Measurements from ENCODE around the gene FUT8.

The FUT8 gene

DNA sequence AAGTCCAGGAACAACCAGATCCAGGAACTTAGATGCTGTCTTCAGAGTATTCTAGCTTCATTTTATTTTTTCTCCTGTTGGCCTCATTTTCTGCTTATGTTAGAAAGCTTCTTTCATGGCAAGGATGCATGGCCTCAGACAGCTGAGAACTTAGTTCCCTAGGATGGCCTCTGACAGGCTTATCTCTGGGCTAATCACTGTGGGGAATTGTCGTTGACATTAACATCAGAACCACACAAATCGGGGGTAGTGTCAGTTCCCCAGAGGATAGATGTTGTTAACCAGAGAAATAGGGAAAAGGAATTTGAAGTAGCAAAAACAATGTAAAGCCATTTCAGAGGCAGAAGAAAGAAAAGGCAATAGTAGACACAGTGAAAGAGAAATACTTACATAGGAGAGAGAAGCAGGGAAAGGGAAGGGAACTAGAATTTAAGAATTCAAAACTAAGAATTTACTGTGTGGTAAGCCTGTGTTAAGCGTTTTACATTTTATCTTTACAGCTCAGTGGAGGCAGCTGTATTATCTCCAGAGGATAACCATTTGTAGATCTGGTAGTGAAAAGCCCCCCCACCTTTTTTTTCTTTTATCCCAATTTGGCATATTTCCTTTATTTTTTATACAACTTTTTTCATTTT lies 21.8 kb downstream of the FUT8 start:
- DNase-seq (ENCODE audit: low spot score): no peak
- TF ChIP-seq, protein P1, sequence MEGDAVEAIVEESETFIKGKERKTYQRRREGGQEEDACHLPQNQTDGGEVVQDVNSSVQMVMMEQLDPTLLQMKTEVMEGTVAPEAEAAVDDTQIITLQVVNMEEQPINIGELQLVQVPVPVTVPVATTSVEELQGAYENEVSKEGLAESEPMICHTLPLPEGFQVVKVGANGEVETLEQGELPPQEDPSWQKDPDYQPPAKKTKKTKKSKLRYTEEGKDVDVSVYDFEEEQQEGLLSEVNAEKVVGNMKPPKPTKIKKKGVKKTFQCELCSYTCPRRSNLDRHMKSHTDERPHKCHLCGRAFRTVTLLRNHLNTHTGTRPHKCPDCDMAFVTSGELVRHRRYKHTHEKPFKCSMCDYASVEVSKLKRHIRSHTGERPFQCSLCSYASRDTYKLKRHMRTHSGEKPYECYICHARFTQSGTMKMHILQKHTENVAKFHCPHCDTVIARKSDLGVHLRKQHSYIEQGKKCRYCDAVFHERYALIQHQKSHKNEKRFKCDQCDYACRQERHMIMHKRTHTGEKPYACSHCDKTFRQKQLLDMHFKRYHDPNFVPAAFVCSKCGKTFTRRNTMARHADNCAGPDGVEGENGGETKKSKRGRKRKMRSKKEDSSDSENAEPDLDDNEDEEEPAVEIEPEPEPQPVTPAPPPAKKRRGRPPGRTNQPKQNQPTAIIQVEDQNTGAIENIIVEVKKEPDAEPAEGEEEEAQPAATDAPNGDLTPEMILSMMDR (IDR thresholded peaks at IDR 0.05; ENCODE audit: extremely low read depth, missing control alignments): no peak

DNA sequence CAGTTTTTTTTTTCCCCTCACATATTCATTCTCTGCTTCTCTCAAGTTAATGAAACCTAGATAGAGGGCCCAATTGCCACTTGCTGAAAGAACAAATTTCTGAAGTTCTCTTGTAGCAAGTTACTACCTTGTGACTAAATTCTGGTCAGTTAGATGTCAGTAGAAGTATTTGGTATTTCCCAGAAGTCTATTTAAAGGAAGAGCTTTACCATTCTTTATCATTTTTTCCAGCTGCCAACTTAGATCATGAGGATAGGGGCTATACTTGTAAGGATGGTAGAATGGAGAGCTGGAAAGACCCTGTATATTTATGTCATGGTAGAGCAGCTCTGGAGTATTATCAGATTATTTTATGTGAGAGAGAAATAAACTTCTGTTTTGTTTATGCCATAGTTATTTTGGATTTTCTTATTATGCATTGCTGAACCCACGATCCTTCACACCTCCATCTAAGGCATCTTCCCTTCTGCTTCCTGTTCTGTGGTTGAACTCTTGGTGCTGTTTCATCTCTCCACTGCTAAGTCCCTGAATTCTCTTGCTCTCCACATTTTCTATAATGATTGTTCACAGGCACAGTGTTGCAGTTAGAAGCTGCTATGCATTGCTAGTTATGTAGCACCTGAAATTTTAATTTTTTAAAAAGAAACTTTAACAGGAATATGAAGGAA lies 25.9 kb downstream of the FUT8 start:
- TF ChIP-seq, protein P1 (IDR thresholded peaks at IDR 0.05; ENCODE audit: extremely low read depth, missing control alignments): no peak
- no peak for DNase-seq (ENCODE audit: low spot score)

DNA sequence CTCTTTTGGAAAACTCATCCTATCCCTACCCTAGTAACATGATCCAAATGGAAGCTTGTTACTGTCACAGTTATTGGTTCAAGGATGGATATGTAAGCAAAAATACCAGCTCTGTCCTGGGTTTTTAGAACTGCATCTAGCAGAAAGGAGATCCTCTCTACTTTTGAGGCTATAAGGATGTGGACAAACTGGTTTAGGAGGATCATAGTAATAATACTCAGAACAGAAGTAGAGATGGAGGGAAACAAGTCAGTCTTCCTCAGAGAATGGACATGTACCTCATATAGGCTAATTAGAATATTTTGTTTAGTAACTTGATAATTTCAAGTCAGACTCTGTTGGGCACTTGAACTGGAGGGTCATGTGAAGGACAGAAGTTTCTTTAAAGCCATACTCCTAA lies 26.6 kb downstream of the FUT8 start:
- no peak for DNase-seq (ENCODE audit: low spot score)
- TF ChIP-seq, protein P1 (IDR thresholded peaks at IDR 0.05; ENCODE audit: extremely low read depth, missing control alignments): no peak

DNA sequence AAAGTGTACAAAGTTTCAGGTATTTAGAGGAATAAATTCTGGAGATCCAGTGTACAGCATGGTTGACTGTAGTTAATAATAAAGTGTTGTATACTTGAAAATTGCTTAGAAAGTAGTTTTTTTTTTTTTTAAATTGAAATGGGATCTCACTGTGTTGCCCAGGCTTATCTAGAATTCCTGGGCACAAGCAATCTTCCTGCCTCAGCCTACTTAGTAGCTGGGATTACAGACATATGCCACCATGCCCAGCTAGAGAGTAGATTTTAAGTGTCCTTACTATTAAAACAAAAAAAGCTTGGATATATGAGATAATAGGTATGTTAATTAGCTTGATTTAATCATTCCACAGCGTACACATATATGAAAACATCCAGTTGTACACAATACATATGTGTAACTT lies 27.7 kb downstream of the FUT8 start:
- TF ChIP-seq, protein P1 (IDR thresholded peaks at IDR 0.05; ENCODE audit: extremely low read depth, missing control alignments): no peak
- DNase-seq (ENCODE audit: low spot score): no peak

DNA sequence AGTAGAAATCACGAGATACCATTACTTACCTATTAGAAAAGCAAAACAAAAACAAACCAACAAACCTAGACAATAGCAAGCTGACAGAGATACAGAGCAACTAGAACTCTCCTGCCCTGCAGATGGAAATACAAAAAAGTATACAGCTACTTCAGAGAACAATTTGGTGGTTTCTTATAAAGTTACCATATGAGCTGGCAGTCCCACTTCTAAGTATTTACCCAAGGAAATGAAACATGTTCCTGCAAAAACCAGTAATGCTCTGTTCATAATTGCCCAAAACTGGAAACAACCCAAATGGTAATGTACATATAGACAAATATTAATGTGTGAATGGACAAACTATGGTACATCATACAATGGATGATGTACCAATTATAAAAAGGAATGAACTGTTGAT lies 31.7 kb downstream of the FUT8 start:
- TF ChIP-seq, protein P1 (IDR thresholded peaks at IDR 0.05; ENCODE audit: extremely low read depth, missing control alignments): no peak
- no peak for DNase-seq (ENCODE audit: low spot score)

DNA sequence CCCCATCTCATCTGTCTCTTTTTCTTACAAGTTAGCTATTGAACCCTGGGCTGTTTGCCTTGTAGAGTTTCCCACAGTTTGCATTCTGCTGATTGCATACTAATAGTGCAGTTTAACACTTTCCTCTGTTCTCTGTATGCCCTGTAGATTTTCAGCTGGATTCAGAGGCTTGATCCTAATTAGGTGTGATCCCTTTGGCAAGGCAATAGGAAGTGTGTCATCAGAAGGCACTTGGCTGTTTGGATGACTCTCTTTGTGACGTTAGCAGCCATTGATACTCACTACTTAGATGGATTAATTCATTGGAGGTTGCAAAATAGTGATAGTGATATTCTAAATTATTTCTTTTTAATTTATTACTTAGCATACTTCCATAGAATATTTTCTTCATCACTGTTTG lies 33.6 kb downstream of the FUT8 start:
- DNase-seq (ENCODE audit: low spot score): no peak
- TF ChIP-seq, protein P1 (IDR thresholded peaks at IDR 0.05; ENCODE audit: extremely low read depth, missing control alignments): no peak

DNA sequence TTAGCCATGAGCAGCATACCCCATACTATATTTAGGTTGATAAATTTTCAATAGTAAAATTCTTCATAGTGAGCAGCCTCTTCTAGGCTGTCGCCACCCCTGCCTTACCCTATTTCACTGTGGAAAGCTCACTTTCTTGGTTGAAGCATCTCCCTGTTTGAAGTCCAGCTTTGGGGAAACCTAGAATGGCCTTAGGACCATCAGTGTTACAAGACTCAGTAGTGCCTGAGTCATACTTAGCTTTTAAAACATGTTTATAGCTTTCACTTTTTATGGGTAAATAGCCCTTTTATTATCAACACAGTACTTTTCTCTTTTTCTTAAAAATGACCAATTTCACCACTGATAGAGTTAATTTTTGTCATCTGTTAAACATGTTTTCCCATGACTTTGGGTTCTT lies 37.1 kb downstream of the FUT8 start:
- DNase-seq (ENCODE audit: low spot score): no peak
- TF ChIP-seq, protein P1 (IDR thresholded peaks at IDR 0.05; ENCODE audit: extremely low read depth, missing control alignments): no peak
